Measurements from ENCODE around the gene LCE1D.

The LCE1D gene

DNA sequence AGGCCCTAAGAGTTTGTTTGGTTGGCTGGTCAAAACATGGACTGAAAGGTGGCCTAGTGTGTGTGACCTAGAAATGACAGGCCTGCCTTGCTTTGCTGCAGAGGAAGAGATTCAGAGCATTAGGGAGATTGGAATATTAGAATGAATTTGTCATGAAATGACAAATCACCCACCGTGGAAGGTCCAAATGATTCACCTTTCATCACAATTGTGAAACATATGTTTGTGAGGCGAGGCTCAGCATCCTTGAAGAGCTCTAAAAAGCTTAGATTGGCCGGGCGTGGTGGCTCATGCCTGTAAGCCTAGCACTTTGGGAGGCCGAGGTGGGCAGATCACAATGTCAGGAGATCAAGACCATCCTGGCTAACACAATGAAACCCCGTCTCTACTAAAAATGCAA, 20.8 kb downstream of the LCE1D start:
- DNase-seq: peak; percentile 2

DNA sequence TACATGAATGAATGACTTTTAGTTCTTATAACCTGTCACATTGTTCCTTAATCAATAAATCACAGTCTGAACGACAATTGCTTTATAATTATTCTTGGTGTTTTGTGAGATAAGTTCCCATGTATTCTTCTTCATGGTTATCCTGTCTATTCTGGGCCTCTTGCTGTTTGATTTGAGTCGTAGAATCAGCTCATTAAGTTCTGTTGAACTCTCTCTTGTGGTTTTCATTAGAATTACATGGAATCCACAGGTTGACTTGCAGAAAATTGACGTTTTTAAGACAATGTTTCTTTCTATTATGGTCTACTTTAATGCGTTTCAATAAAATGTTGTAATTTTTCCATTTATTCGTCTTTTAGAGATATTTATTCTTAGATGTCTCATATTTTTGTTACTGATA, 26.8 kb downstream of the LCE1D start:
- DNase-seq: no peak

DNA sequence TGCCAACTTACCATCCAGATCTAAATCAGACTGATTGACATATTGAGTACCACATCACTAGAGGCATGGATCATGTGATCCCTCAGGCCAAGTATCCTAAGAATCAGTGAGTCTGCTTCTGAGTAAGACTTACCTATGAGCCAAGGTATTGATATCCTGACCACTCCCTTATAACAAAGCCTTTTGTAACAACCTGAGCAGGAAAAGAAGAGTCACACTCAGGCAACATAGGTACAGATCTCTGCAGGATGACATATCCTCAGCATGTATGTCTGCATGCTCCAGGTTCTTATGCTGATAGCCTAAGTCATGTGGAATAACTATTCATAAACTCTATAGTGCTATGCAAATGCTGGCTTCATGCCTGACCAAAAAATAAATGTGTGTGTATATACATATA, 28.4 kb downstream of the LCE1D start:
- no peak for DNase-seq

- no peak for DNase-seq
Observed at GRCh38 chr1:152827173-152827572, 30.7 kb downstream of the LCE1D start, which contains the start of gene LCE1A. Gene LCE1A, plus strand, starts transcription at chr1:152827473. Its CDS starts 0 bp downstream, at chr1:152827473.

- no peak for DNase-seq
Observed at GRCh38 chr1:152836870-152837269, 40.3 kb downstream of the LCE1D start.

- DNase-seq: no peak
Observed at GRCh38 chr1:152842556-152842955, 46.0 kb downstream of the LCE1D start, which contains the start of gene LCE6A. Gene LCE6A, plus strand, starts transcription at chr1:152842856. Its CDS starts 665 bp downstream, at chr1:152843521.
